Brain microvascular endothelial cell (primary cell): ENCODE data around the gene HERC4.
"Not testable (repeated sequence)": the region's sequence is repeated elsewhere in the genome, so short reads cannot be mapped to it uniquely, and the experiment has no call there.

Experiments
- DNase-seq: peaks from one replicate; pipeline ENCODE4 v3.0.0-alpha.2; 2020
- H3K27ac ChIP-seq: fragments of 250-450 bp; sonication (Bioruptor Pico); 2 replicates; pipeline ENCODE4 v1.5.1; 2020; ENCODE audit warnings: mild to moderate bottlenecking, moderate library complexity
- H3K27me3 ChIP-seq: fragments of 250-450 bp; sonication (Bioruptor Pico); replicated peaks from 2 replicates; pipeline ENCODE4 v1.5.1; 2020; ENCODE audit warnings: mild to moderate bottlenecking
- H3K36me3 ChIP-seq: fragments of 250-450 bp; sonication (Bioruptor Pico); replicated peaks from 2 replicates; pipeline ENCODE4 v1.5.1; 2020; ENCODE audit warnings: mild to moderate bottlenecking
- H3K4me3 ChIP-seq: 2 replicates; pipeline ENCODE4 v1.5.1; 2011; ENCODE audit warnings: low read depth, mild to moderate bottlenecking, control low read depth, low read length, moderate library complexity
- CTCF ChIP-seq: IDR thresholded peaks from 2 replicates; pipeline ENCODE4 v1.5.1; 2011; ENCODE audit warnings: low read depth, mild to moderate bottlenecking, moderate library complexity, low read length, control low read depth, inconsistent platforms; ENCODE audit errors: missing control alignments
- in situ Hi-C: cut with HindIII; loops from 2 replicates; pipeline ENCODE4 v1.10.0; 2017; ENCODE audit warnings: low sequenced_read_pairs, low pct_ligation_motif_present

Gene HERC4

DNA sequence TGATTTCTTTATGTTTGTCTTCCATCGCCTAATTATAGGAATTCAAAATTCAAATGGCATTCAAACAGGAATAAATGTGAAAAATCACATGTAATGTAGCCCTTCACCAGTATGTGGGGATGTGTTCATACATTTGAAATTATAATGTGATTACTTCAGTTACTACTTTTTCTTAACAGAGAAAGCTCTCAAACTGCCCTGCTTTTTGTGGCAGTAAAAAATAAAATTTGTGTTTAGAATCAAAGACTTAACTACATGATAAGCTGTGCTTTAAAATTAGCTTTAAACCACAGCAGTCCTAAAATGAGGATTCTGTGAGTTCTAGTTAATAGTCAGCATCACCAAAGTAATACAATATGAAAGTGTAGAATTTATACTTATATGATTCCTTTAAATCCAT, 7.8 kb upstream of the HERC4 start:
- peak; percentile 45 for TF ChIP-seq CTCF
- H3K4me3 ChIP-seq: no peak overlapping the region
- no peaks in the 10 kb centered on the region for H3K27me3 ChIP-seq
- no peak for DNase-seq
- in situ Hi-C loops: no loop called here
- H3K27ac ChIP-seq: no peak overlapping the region
- no peaks in the 10 kb centered on the region for H3K36me3 ChIP-seq

DNA sequence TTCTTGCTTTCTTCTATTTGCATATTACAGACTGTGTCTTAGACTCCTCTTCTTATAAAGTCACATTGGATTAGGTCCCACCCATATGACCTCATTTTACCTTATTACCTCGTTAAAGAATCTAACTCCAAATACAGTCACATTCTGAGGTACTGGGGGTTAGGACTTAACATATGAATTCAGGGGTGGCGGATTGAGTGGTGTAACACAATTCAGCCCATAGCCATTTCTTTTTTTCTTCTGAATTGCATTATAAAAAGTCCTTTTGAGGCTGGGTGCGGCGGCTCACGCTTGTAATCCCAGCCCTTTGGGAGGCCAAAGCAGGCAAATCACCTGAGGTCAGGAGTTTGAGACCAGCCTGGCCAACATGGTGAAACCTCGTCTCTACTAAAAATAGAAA, 6.8 kb upstream of the HERC4 start:
- in situ Hi-C loops: no loop called here
- Histone ChIP-seq H3K27me3 (no peaks in the 10 kb centered on the region), H3K4me3 (no peak overlapping the region), H3K27ac (no peak overlapping the region), H3K36me3 (no peaks in the 10 kb centered on the region)
- DNase-seq: no peak
- no peak for TF ChIP-seq CTCF

DNA sequence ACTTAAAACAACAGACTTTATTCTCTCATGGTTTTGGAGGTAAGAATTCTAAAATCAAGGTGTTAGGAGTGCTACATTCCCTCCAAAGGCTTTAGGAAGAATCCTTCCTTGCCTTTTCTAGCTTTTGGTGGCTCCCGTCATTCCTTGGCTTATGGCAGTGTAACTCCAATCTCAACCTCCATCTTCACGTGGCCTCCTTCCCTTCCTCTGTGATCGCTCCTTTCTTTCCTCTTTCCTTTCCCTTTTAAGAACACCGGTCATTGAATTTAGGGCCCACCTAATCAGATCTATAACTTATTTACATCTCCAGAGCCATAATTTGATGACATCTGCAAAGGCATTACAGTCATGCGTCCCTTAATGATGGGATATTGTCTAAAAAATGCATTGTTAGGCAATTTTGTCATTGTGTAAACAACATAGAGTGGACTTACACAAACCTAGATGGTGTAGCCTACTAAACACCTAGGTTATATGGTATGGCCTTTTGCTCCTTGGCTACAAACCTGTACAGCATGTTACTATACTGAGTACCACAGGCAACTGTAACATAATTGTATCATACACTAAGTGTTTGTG, 5.9 kb upstream of the HERC4 start:
- H3K27ac ChIP-seq: no peak overlapping the region
- in situ Hi-C loops: no loop called here
- DNase-seq: no peak

DNA sequence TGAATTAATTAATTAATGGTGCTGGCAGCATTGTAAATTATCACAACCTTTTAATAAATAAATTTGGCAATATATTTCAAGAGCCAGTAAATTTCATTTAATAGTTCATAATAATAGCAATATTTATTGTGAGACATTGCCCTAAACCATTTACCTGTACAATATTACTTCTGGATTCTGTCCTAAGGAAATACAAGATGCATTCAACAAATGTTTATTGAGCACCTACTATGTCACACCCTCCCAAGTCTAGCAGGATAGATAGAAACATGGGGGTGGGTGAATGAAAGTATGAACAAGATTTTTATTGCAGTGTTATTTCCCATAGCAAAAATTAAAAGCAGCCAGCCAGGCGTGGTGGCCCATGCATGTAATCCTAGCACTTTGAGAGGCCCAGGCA, 4.4 kb upstream of the HERC4 start:
- no peak overlapping the region for H3K4me3 ChIP-seq
- DNase-seq: no peak
- no peak for TF ChIP-seq CTCF
- H3K27me3 ChIP-seq: no peaks in the 10 kb centered on the region
- H3K27ac ChIP-seq: no peak overlapping the region
- in situ Hi-C loops: no loop called here
- H3K36me3 ChIP-seq: peaks cover 3% of the 10 kb centered on the region

More for the DNA sequence above, 5.9 kb upstream of the HERC4 start:
- no peak for TF ChIP-seq CTCF
- no peaks in the 10 kb centered on the region for H3K36me3 ChIP-seq
- H3K4me3 ChIP-seq: no peak overlapping the region
- H3K27me3 ChIP-seq: no peaks in the 10 kb centered on the region

DNA sequence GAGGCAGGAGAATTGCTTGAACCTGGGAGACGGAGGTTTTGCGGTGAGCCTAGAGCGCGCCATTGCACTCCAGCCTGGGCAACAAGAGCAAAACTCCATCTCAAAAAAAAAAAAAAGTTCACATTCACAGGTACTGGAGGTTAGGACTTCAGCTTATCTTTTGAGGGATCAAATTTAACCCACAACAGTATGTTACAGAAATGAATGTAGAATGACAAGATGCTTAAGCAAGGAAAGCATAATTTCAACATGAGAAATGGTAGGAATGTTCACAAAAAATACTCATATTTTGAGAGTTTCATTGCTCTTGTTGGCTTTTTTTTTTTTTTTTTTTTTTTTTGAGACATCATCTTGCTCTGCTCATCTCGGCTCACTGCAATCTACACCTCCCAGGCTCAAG, 1.9 kb upstream of the HERC4 start:
- no peaks in the 10 kb centered on the region for H3K27me3 ChIP-seq
- no peak for TF ChIP-seq CTCF
- DNase-seq: no peak
- H3K4me3 ChIP-seq: no peak overlapping the region
- no peak overlapping the region for H3K27ac ChIP-seq
- in situ Hi-C loops: no loop called here
- H3K36me3 ChIP-seq: peaks cover 3% of the 10 kb centered on the region

DNA sequence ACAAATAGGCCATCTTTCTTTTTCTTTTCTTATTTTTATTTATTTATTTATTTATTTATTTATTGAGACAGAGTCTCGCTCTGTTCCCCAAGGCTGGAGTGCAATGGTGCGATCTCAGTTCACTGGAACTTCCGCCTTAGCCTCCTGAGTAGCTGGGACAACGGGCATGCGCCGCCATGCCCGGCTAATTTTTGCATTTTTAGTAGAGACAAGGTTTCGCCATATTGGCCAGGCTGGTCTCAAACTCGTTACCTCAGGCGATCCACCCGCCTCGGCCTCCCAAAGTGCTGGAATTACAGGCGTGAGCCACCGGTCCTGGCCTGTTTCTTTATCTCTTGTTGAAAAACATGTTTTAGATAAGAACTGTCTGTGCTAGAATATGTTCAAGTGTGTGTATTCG, 998 bp upstream of the HERC4 start:
- H3K27ac ChIP-seq, in situ Hi-C loops, H3K27me3 ChIP-seq, DNase-seq, H3K4me3 ChIP-seq, H3K36me3 ChIP-seq: not testable (repeated sequence)
